ENCODE measurements around the gene IGSF21. TPM values are rescaled to one million over a fixed set of nuclear protein-coding genes. Genes with fewer than 3 reads are reported as not detected.

Gene IGSF21
- total RNA-seq, 1 donor from 2014 or later: 1.8 TPM

- intact Hi-C loops (cut with micrococcal nuclease): no loop called here
- DNase-seq (no peak), ATAC-seq (no peak)
Measured at GRCh38 chr1:18329469-18330253, 222.1 kb downstream of the IGSF21 start.

- DNase-seq (no peak), ATAC-seq (no peak)
- intact Hi-C loops (cut with micrococcal nuclease): no loop called here
Measured at GRCh38 chr1:18332576-18332975, 225.0 kb downstream of the IGSF21 start.

DNA sequence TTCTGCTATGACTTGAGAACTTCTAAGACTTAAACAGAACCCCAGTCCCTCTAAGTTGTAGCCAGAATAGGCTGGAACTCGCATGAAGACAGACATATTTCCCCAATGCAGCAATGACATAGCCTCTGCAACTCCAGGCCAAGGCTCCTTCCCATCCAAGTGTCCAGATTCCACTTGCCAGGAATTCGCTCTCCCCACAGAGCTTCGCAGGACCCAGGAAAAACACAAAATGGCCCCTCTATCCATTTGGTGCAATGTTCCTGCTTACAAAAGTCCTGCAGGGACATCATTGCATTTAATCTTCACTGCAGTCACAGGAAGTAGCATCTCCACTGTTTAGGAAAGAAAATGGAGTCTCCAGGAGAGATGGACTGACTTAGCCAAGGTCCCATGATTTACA lies 225.6 kb downstream of the IGSF21 start:
- intact Hi-C loops (cut with micrococcal nuclease): no loop called here
- DNase-seq: no peak
- no peak for ATAC-seq

- ATAC-seq (no peak), DNase-seq (no peak)
- intact Hi-C loops (cut with micrococcal nuclease): no loop called here
Measured at GRCh38 chr1:18336801-18337200, 229.2 kb downstream of the IGSF21 start.

DNA sequence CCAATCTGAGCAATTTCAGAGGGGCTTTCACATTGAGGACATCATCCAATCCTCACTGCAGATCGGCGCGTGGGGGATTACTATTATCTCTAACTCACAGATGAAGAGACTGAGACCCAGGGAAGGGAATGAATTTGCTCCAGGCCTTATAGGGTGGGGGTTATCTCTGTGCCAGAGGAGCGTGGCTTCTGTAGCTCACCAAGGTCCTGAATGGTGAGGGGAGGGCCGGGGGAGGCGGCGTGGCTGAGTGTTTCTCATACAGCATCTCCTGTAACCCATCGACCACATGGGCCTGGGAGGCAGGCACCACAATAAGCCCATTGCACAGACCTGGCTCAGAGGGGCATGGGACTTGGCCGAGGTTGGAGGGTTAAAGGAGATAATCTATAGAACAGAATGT lies 230.2 kb downstream of the IGSF21 start:
- intact Hi-C loops (cut with micrococcal nuclease): no loop called here
- no peak for DNase-seq
- no peak for ATAC-seq

DNA sequence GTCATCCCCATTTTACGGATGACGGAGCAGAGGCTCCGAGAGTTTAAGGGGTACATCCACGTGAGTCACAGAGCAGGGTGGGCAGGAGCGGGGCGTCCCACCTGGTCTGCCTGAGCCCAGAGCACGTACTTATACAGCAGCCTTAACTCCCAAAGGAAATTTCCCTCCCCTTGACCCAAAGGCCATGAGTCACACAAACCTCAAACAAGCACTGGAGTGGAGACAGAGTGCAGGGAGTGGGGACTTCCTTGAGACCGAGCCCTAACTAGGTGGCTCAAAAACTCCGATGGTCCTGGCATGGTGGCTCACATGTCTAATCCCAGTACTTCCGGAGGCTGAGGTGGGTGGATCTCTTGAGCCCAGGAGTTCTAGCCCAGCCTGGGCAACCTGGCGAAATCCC lies 231.6 kb downstream of the IGSF21 start:
- DNase-seq (no peak), ATAC-seq (no peak)
- intact Hi-C loops (cut with micrococcal nuclease): no loop called here

- no peak for DNase-seq
- intact Hi-C loops (cut with micrococcal nuclease): no loop called here
- ATAC-seq: no peak
Measured at GRCh38 chr1:18340158-18340764, 232.7 kb downstream of the IGSF21 start.

DNA sequence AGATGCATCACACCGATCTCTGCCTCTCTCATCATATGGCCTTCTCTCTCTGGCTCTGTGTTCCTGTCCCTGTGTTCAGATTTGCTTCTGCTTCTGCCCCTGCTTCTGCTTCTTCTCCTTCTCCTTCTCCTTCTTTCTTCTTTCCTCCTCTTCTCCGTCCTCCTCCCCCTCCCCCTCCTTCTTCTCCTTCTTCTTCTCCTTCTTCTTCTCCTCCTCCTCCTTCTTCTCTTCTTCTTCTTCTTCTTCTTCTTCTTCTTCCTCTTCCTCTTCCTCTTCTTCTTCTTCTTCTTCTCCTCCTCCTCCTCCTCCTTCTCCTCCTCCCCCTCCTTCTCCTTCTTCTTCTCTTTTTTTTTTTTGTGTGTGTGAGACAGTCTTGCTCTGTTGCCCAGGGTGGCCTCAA lies 233.2 kb downstream of the IGSF21 start:
- DNase-seq (no peak), ATAC-seq (no peak)
- intact Hi-C loops (cut with micrococcal nuclease): no loop called here

- DNase-seq (no peak), ATAC-seq (no peak)
- intact Hi-C loops (cut with micrococcal nuclease): no loop called here
Measured at GRCh38 chr1:18341291-18342069, 233.9 kb downstream of the IGSF21 start.

GRCh38 chr1:18342744-18343143 lies 235.1 kb downstream of the IGSF21 start:
- intact Hi-C loops (cut with micrococcal nuclease): no loop called here
- no peak for DNase-seq
- no peak for ATAC-seq

DNA sequence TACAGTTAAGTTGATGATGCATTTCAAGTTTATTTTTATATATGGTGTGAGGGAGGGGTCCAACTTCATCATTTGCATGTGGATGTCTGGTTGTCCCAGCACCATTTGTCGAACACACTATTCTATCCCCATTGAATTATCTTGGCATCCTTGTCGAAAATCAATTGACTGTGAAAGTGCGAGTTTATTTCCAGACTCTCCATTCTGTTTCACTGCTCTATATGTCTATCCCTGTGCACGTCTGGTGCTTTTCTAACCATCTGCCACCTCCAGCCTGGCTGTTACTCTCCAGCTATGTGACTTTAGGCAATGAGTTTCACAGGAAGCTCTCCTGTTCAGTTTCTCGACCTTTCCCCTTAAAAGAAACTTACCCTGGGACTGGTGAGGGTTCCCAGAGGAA lies 236.0 kb downstream of the IGSF21 start:
- DNase-seq (no peak), ATAC-seq (no peak)
- intact Hi-C loops (cut with micrococcal nuclease): no loop called here

- intact Hi-C loops (cut with micrococcal nuclease): no loop called here
Measured at GRCh38 chr1:18344755-18345154, 237.2 kb downstream of the IGSF21 start.

DNA sequence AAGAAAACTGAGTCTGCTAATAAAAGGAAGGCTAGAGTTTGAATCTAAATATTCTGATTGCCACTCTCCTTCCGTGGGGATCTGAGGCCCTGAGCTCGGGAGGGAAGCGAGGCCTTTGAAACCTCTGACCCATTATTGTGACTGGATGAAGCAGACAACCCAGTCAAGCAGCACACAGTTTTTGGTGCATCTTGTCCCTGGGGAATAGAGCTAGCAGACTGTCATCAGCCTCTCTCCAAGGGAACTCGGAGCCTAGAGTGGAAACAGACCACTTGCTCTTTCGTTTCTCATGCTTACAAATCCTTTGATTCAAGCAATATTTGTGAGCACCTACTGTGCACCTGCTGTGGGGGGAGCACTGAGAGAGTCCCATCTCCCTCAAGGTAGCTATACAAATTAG lies 240.0 kb downstream of the IGSF21 start:
- intact Hi-C loops (cut with micrococcal nuclease): no loop called here
- DNase-seq (no peak), ATAC-seq (no peak)

More at GRCh38 chr1:18344755-18345154, 237.2 kb downstream of the IGSF21 start:
- ATAC-seq (no peak), DNase-seq (no peak)

DNA sequence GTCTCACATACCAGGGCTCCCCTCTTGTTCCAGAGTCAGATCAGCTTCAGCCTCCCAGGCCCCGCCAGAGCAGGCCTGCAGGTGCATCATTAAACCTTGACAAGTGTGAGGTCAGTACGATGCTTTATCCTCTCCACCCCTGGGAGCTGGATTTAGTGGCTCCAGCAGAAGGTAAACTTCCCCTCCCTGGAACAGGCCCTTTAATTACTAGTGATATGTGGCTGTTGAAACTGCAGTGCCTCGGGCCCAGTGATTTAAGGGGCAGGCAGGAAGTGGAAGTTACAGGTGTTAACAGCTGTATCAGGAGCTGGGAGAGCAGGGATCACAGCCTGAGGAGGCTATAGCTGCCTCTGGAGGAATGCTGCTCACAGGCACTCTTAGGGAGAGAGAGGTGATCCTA lies 240.8 kb downstream of the IGSF21 start:
- no peak for ATAC-seq
- no peak for DNase-seq
- intact Hi-C loops (cut with micrococcal nuclease): no loop called here

DNA sequence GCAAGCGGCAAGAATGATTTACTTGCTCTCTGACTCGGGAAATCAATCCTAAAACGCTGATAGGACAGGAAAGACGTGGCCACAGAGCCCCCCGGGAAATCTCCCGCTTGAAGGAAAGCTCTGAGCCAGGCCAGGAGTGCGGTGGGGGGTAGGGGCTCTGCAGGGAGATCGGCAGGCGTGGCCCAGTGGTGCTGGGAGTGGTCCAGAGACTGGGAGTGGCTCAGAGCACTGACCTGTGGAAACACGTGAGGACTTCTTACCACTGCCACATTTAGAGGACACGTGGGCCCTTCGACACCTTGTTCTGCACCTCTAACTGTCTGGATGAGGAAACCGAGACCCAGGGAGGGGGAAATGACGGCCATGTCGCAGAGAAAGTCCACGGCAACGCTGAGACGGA lies 243.1 kb downstream of the IGSF21 start:
- ATAC-seq (no peak), DNase-seq (no peak)
- intact Hi-C loops (cut with micrococcal nuclease): no loop called here

GRCh38 chr1:18351735-18352134 lies 244.1 kb downstream of the IGSF21 start:
- no peak for ATAC-seq
- intact Hi-C loops (cut with micrococcal nuclease): no loop called here
- DNase-seq: no peak

DNA sequence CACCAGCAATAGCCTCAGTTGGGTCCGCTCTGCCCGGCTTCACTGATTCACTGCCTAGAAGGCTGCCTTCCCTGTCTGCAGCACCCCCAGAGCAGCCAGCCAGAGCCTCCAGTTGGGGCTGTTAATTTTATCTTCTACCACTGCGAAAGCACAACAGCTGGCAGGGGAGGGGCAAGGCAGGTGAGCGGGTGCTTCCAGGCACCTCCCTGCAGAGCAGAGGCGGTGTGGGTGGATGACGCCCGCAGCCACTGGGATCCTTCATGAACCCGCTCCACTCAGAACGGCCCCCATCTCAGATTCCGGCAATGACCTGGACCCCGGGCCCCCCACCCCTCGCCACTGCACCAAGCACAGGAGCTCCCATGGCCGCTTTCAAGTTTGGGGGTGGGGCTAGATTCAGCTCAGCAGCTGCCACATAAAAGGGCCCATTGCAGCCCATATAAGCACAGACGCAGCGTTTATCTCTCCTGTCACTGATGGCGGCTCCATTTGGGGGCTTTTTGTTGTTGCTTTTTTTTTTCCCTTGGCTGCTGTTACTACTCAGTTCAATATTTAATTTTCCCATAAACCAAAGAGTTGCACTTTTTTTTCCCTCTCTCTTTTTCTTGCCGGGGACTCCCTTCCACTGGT lies 245.2 kb downstream of the IGSF21 start:
- ATAC-seq (no peak), DNase-seq (no peak)
- intact Hi-C loops (cut with micrococcal nuclease): no loop called here

GRCh38 chr1:18353528-18353927 lies 245.9 kb downstream of the IGSF21 start:
- ATAC-seq (no peak), DNase-seq (no peak)
- intact Hi-C loops (cut with micrococcal nuclease): no loop called here

DNA sequence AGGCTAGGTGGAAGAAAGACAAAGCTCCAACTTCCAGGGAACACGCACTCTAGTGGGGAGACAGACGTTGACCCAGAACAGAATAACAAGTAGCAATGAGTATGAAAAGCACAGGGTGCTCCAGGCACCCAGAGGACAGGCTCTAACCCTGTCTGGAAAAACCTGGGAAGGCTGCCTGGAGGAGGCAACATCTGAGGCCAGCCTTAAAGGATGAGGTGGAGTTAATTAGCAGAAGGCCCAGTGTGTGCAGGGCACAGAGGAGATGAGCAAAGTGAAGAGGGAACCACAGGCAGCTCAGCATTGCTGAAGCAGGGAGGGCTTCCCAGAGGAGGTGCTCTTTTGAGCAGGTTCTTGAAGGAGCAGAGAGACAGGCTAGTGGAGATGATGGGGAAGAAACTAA lies 246.4 kb downstream of the IGSF21 start:
- DNase-seq (no peak), ATAC-seq (no peak)
- intact Hi-C loops (cut with micrococcal nuclease): no loop called here

DNA sequence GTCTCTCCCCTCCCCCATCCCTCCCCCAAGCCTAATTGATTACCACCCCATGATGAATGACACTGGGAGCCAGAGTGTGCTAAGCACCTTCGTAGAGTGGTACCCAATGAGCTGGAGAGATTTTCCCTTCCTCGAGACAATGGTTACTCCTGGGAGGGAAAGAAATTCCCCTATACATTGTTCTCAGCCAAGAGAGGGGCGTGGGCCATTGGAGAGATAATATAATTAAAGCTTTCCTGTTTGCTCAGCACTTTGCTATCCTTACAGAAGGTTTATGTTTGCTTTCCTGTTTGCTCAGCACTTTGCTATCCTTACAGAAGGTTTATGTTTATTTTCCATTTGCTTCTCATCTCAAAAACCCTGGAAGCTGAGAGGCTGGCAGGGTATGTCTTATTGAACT lies 247.0 kb downstream of the IGSF21 start:
- ATAC-seq (no peak), DNase-seq (no peak)
- intact Hi-C loops (cut with micrococcal nuclease): no loop called here

All from left ventricle myocardium superior (tissue), 1 donor.